Activated CD8-positive, alpha-beta T cell treated with anti-CD3 and anti-CD28 coated beads for 36 hours (primary cell): ENCODE results near the gene OR6C2. TPM values are rescaled to one million over a fixed set of nuclear protein-coding genes. Genes with fewer than 3 reads are reported as not detected.
A peak's percentile ranks its signal among the peaks of the same experiment; 100 is the strongest.
"Not testable (repeated sequence)": the region's sequence is repeated elsewhere in the genome, so short reads cannot be mapped to it uniquely, and the experiment has no call there.

ENCODE experiments used
- ATAC-seq: fragments of 200-7000 bp; cut with Tn5 transposase; one replicate; pipeline ENCODE4 v1.10.0; 2021; ENCODE audit warnings: mild to moderate bottlenecking, moderate library complexity
- CTCF ChIA-PET: fragments of 350-600 bp; sonication (Branson Sonifier 250); formaldehyde crosslinking; loops from one replicate; lab custom pipeline; 2021; ENCODE audit warnings: antibody characterized with exemption; lab: Charles Lee
- POLR2A ChIA-PET: fragments of 350-600 bp; sonication (Branson Sonifier 250); formaldehyde crosslinking; loops from one replicate; lab custom pipeline; 2021; ENCODE audit warnings: antibody characterized with exemption; lab: Charles Lee
- DNase-seq: peaks from one replicate; pipeline ENCODE4 v3.0.0-alpha.2; 2020
- H3K27ac Mint-ChIP-seq: one replicate; pipeline ENCODE4 v1.8.0; 2021; ENCODE audit warnings: mild to moderate bottlenecking, mixed read lengths
- H3K27me3 Mint-ChIP-seq: one replicate; pipeline ENCODE4 v1.8.0; 2021; ENCODE audit warnings: mixed read lengths
- H3K36me3 Mint-ChIP-seq: one replicate; pipeline ENCODE4 v1.8.0; 2021; ENCODE audit warnings: low read depth, mixed read lengths
- H3K4me1 Mint-ChIP-seq: one replicate; pipeline ENCODE4 v1.8.0; 2021; ENCODE audit warnings: low read depth, mixed read lengths
- H3K4me3 Mint-ChIP-seq: one replicate; pipeline ENCODE4 v1.8.0; 2021; ENCODE audit warnings: mild to moderate bottlenecking, moderate library complexity, mixed read lengths
- H3K9me3 Mint-ChIP-seq: one replicate; pipeline ENCODE4 v1.8.0; 2021; ENCODE audit warnings: mixed read lengths
- intact Hi-C: fragments of 100-400 bp; cut with micrococcal nuclease; formaldehyde crosslinking; loops from one replicate; pipeline ENCODE4 v1.10.0; 2022
- total RNA-seq, 2 experiments: library from RNA; stranded (reverse); gene quantifications; one replicate each; pipeline ENCODE4 v1.2.3, GENCODE V29; 2021
- TF ChIP-seq, protein P1 (sequence below): fragments of 200-600 bp; IDR thresholded peaks from one replicate; pipeline ENCODE4 v1.8.0; 2022; ENCODE audit warnings: antibody characterized with exemption, mild to moderate bottlenecking

The OR6C2 gene
- total RNA-seq, 2 experiments from 2014 or later: not detected

DNA sequence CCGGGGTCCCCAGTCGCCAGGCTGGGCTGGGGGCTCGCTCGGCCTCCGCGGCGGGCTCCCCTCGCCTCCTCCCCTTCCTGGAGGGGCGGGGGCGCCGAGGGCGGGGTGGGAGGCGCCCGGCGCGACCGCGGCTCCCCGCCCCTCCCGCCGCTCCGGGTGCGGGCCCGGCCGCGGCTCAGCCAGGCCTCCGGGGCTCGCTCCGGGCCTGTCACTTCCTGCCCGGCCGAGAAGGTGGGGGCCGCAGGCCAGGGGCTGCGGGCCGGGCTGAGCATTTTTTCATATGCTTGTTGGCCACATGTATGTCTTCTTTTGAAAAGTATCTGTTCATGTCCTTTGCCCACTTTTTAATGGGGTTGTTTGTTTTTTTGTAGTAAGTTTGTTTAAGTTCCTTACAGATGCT lies 29.0 kb upstream of the OR6C2 start:
- CTCF ChIA-PET, H3K27ac Mint-ChIP-seq, intact Hi-C loops, DNase-seq, H3K36me3 Mint-ChIP-seq, H3K4me3 Mint-ChIP-seq, POLR2A ChIA-PET, H3K4me1 Mint-ChIP-seq, H3K9me3 Mint-ChIP-seq: not testable (repeated sequence)
- H3K27me3 Mint-ChIP-seq: peaks cover 44% of the 10 kb centered on the region
- ATAC-seq: peak; percentile 84

DNA sequence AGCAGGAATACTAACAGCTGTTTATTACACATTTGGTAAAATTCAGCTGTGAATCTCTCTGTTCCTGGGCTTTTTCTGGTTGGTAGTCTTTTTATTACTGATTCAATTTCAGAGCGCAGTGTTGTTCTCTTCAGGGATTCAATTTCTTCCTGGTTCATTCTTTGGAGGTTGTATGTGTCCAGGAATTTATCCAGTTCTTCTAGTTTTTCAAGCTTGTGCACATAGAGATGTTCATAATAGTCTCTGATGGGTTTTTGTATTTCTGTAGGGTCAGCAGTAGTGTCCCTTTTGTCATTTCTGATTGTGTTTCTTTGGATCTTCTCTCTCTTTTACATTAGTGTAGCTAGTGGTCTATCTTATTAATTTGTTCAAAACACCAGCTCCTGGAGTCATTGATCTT lies 26.9 kb upstream of the OR6C2 start:
- Mint-ChIP-seq H3K27ac (no peak overlapping the region), H3K4me3 (no peak overlapping the region), H3K36me3 (no peaks in the 10 kb centered on the region), H3K4me1 (peaks cover 3% of the 10 kb centered on the region), H3K9me3 (no peaks in the 10 kb centered on the region), H3K27me3 (peaks cover 47% of the 10 kb centered on the region)
- TF ChIP-seq, protein P1, sequence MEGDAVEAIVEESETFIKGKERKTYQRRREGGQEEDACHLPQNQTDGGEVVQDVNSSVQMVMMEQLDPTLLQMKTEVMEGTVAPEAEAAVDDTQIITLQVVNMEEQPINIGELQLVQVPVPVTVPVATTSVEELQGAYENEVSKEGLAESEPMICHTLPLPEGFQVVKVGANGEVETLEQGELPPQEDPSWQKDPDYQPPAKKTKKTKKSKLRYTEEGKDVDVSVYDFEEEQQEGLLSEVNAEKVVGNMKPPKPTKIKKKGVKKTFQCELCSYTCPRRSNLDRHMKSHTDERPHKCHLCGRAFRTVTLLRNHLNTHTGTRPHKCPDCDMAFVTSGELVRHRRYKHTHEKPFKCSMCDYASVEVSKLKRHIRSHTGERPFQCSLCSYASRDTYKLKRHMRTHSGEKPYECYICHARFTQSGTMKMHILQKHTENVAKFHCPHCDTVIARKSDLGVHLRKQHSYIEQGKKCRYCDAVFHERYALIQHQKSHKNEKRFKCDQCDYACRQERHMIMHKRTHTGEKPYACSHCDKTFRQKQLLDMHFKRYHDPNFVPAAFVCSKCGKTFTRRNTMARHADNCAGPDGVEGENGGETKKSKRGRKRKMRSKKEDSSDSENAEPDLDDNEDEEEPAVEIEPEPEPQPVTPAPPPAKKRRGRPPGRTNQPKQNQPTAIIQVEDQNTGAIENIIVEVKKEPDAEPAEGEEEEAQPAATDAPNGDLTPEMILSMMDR: no peak
- CTCF ChIA-PET: no interaction called here
- POLR2A ChIA-PET: no interaction called here
- no peak for ATAC-seq
- intact Hi-C loops: no loop called here
- no peak for DNase-seq

DNA sequence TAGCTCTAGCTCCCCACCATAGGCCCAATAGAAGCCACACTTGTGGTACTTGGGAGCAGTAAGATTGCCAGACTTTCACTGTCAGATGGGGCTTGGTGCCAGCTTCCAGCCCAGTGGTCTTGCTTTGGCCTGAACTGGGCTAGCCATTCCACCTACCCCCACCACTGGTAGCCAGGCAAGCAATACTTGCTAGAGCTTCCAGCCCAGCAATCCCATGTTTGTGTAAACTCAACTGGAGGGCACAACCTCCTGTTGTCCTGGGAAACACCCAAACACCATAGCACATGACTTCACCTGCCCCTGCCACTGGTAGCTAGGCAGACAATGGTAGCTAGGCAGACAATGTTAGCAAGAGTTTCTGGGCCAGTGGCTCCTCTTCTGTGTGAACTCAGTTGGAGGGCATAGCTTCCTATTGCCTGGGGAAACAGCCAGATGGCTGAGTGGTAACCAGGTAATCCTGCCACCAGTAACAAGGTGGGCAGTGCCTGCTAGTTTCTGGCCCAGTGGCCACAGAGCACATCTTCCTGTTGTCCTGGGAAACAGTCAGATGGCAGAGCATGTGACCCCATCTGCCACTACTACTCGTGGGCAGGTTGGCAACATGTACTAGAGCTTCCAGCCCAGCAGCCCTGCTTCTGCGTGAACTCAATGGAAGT lies 23.4 kb upstream of the OR6C2 start:
- H3K4me1 Mint-ChIP-seq: no peaks in the 10 kb centered on the region
- ChIA-PET POLR2A (no interaction called here), CTCF (no interaction called here)
- H3K27me3 Mint-ChIP-seq: peaks cover 40% of the 10 kb centered on the region
- H3K36me3 Mint-ChIP-seq: no peaks in the 10 kb centered on the region
- intact Hi-C loops: no loop called here
- no peak for DNase-seq
- no peaks in the 10 kb centered on the region for H3K9me3 Mint-ChIP-seq
- no peak overlapping the region for H3K27ac Mint-ChIP-seq
- TF ChIP-seq, protein P1: no peak
- no peak overlapping the region for H3K4me3 Mint-ChIP-seq
- ATAC-seq: no peak

DNA sequence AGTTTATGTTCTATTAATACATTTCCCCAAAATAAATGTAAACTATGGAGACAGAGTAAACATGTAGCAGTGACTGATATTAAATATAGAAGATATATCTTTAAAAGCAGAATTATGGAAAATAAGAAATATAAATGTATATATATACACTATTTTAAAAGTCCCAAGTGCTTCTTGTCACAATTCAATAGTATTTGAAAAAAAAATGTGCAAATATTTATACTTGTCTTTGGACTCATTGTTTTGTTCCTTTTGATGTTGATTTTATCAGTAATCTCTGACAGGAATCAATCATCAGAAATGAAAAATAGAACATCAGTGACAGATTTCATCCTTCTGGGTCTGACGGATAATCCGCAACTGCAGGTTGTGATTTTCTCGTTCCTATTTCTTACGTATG lies 17.9 kb upstream of the OR6C2 start, which contains the start of gene OR6C76:
TSS of gene OR6C76 (plus strand) at position 301 of the 400 bp plus-strand sequence. CDS start at position 301, 0 bp downstream.
- ATAC-seq (no peak), DNase-seq (no peak)
- TF ChIP-seq, protein P1: no peak
- H3K36me3 Mint-ChIP-seq: no peaks in the 10 kb centered on the region
- no peaks in the 10 kb centered on the region for H3K9me3 Mint-ChIP-seq
- no peak within 1 kb of the TSS for H3K4me3 Mint-ChIP-seq
- H3K4me1 Mint-ChIP-seq: no peaks in the 10 kb centered on the region
- intact Hi-C loops: no loop called here
- H3K27ac Mint-ChIP-seq: no peak within 1 kb of the TSS
- ChIA-PET POLR2A (no interaction called here), CTCF (no interaction called here)
- H3K27me3 Mint-ChIP-seq: peaks cover 13% of the 10 kb centered on the region

DNA sequence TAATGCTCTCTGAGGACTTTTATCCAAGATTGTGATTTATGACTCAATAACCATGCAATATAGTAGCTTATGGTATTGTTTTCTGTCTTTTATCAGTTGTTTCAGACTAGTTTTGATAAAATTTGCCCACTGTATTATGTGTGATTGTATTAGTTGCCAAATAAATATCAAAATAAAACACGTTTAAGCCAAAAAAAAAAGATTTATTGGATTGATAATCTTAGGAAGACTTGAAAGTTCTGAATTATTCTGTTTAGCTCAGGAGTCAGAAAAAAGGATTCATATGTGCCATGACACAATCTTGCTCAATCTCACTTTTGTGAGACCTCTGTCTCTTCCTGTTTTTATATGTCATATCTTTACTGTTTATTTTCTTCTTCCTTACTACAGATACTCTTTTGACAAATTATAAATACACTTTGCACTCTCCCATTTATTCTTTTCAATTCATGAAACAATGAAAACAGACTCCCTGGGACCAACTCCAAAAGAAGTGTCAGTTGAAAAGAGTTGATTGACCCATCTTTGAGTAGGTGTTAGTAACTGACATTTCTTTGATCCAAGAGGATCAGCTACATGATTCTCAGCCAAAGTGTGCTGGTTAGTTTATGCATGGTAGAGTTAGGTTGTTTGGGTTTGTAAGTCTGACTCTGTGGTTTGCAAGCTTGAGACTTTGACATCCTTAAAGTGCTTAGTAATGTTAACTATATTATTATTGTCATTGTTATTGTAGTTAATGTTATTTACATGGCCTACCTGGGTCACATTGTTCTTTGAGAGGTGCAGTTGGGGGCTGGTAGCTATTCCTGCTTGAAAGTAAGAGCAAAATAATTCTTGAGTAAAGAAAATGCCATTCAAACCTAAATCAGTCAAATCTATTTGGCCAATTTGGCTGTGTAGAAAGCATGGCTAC lies 15.3 kb upstream of the OR6C2 start:
- H3K9me3 Mint-ChIP-seq: no peaks in the 10 kb centered on the region
- H3K36me3 Mint-ChIP-seq: no peaks in the 10 kb centered on the region
- ChIA-PET CTCF (no interaction called here), POLR2A (no interaction called here)
- intact Hi-C loops: no loop called here
- ATAC-seq: no peak
- no peak for DNase-seq
- H3K4me3 Mint-ChIP-seq: no peak overlapping the region
- TF ChIP-seq, protein P1: no peak
- H3K4me1 Mint-ChIP-seq: no peaks in the 10 kb centered on the region
- H3K27me3 Mint-ChIP-seq: peaks cover 19% of the 10 kb centered on the region
- no peak overlapping the region for H3K27ac Mint-ChIP-seq

DNA sequence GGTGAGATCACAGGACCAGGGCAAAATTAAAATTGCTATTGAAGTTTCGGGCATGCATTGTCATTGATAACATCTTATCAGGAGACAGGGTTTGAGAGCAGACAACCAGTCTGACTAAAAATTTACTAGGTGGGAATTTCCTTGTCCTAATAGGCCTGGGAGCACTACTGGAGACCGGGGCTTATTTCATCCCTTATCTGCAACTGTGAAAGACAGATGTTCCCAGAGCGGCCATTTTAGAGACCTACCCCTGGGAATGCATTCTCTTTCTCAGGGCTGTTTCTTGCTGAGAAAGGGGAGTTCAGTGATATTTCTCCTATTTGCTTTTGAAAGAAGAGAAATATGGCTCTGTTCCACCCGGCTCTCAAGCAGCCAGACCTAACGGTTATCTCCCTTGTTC lies 2.6 kb upstream of the OR6C2 start:
- DNase-seq, H3K4me3 Mint-ChIP-seq, H3K27me3 Mint-ChIP-seq, H3K27ac Mint-ChIP-seq, intact Hi-C loops, POLR2A ChIA-PET, H3K4me1 Mint-ChIP-seq, ATAC-seq, H3K36me3 Mint-ChIP-seq, CTCF ChIA-PET: not testable (repeated sequence)
- peaks cover 15% of the 10 kb centered on the region for H3K9me3 Mint-ChIP-seq
